Right lobe of liver (tissue), 6 donors: Measurements from ENCODE around the gene SNCG. TPM values are rescaled to one million over a fixed set of nuclear protein-coding genes. Genes with fewer than 3 reads are reported as not detected.
A peak's percentile ranks its signal among the peaks of the same experiment; 100 is the strongest.

Experiments
- ATAC-seq, 4 donors: fragments of 200-7000 bp; cut with Tn5 transposase; one replicate each; pipeline ENCODE4 v1.9.1; 2020; ENCODE audit warnings: mild to moderate bottlenecking in 4 of 4, moderate library complexity in 4 of 4
- DNase-seq, 3 donors: peaks; one replicate each; pipeline ENCODE4 v3.0.0-alpha.2; 2020
- H3K27ac ChIP-seq, 3 donors: fragments of 200-600 bp; one replicate each; pipeline ENCODE4 v1.8.0; 2022
- H3K27me3 ChIP-seq, 2 donors: fragments of 200-600 bp; one replicate each; pipeline ENCODE4 v1.8.0; 2022
- H3K36me3 ChIP-seq, 4 donors: fragments of 200-600 bp; sonication (generic) in 1 of 4; one replicate each; pipeline versions ENCODE4 v1.5.1 to v1.8.0; 2017 to 2022; ENCODE audit warnings: control low read depth in 1 of 4
- H3K4me1 ChIP-seq, 4 donors: fragments of 200-600 bp; sonication (generic) in 1 of 4; one replicate each; pipeline versions ENCODE4 v1.5.1 to v1.8.0; 2017 to 2022; ENCODE audit warnings: control low read depth in 1 of 4
- H3K4me3 ChIP-seq, 3 donors: fragments of 200-600 bp; one replicate each; pipeline ENCODE4 v1.8.0; 2022
- H3K9me3 ChIP-seq, 4 donors: fragments of 200-600 bp; sonication (generic) in 1 of 4; one replicate each; pipeline versions ENCODE4 v1.5.1 to v1.8.0; 2017 to 2022; ENCODE audit warnings: control low read depth in 1 of 4
- CTCF ChIP-seq, 4 donors: fragments of 200-600 bp in 3 of 4; fragments of 450-650 bp in 1 of 4; IDR thresholded peaks; one replicate each; pipeline versions ENCODE4 v1.5.1 to v1.8.0; 2016 to 2022; ENCODE audit warnings: antibody characterized with exemption in 4 of 4, mild to moderate bottlenecking in 2 of 4
- POLR2A ChIP-seq: fragments of 450-650 bp; IDR thresholded peaks from one replicate; pipeline ENCODE4 v1.6.1; 2017; ENCODE audit warnings: antibody characterized with exemption, mild to moderate bottlenecking
- WGBS: methylation state at CpG from one replicate; pipeline ENCODE4 v1.1.6; 2018; ENCODE audit warnings: low coverage, low lambda C conversion rate; ENCODE audit not compliant: insufficient coverage; ENCODE audit errors: missing lambda C conversion rate; 5-methylcytosine and 5-hydroxymethylcytosine counted together
- intact Hi-C, 2 donors: fragments of 100-400 bp; cut with DNase I; formaldehyde crosslinking; loops; one replicate each; pipeline versions ENCODE4 v1.11.2 to v1.14.1; 2022
- total RNA-seq, 6 experiments: library from RNA; depleted of rRNA in 2 of 6; stranded (reverse); fragments of >200 nt in 2 of 6; fragmentation: NEBNext Ultra II Directional in 3 of 6; extraction: Animal tissue kit (Norgen Biotek cat#: 25700) in 3 of 6; gene quantifications; one replicate each; pipeline versions ENCODE4 v1.1.0 to v1.2.4, GENCODE V29; 2016 to 2023
- donor health status: DM: no; HTN: yes; CAD: no.
- donor health status: DM: no; HTN: no; CAD: no.
- donor health status: DM: no; HTN: no; CAD: no.
- donor health status: DM: no; HTN: yes; CAD: no.
- donor health status: DM: no; HTN: yes; CAD: no.

Gene SNCG
- total RNA-seq, 6 experiments from 2014 or later = 1.1 to 21.2 (median 2.2) TPM

- Histone ChIP-seq H3K4me3 (no peak overlapping the region), H3K36me3 (no peaks in the 10 kb centered on the region), H3K4me1 (peaks cover 0 to 9% (median 4%) of the 10 kb centered on the region in 4 donors), H3K27me3 (no peaks in the 10 kb centered on the region), H3K27ac (peak overlapping the region in 1 of 3 donors; percentile 75), H3K9me3 (no peaks in the 10 kb centered on the region)
- WGBS = 42% methylated on average over 4 of the region's 15 CpGs
- intact Hi-C loops = no loop called here
- ATAC-seq (peak; percentile 52 to 78 (median 69)), DNase-seq (peak in 2 of 3 donors; percentile 61 to 75)
- TF ChIP-seq CTCF (IDR thresholded peaks at IDR 0.05) (no peak), POLR2A (no peak)
These were observed 4.4 kb upstream of the SNCG start for GRCh38 chr10:86953747-86954680.

GRCh38 chr10:86954681-86955500 is 3.5 kb upstream of the SNCG start:
- H3K27me3 ChIP-seq = no peaks in the 10 kb centered on the region
- peak overlapping the region in 2 of 3 donors; percentile 16 for H3K4me3 ChIP-seq
- intact Hi-C loops = no loop called here
- DNase-seq = peak in 1 of 3 donors; percentile 48
- no peak for TF ChIP-seq POLR2A
- no peak for TF ChIP-seq CTCF (IDR thresholded peaks at IDR 0.05)
- H3K4me1 ChIP-seq = peaks cover 0 to 9% (median 4%) of the 10 kb centered on the region in 4 donors
- H3K36me3 ChIP-seq = no peaks in the 10 kb centered on the region
- H3K9me3 ChIP-seq = no peaks in the 10 kb centered on the region
- H3K27ac ChIP-seq = peak overlapping the region in 2 of 3 donors; percentile 12 to 75
- 87% methylated on average over 3 of the region's 13 CpGs for WGBS
- ATAC-seq = no peak

- DNase-seq (peak in 2 of 3 donors; percentile 50 to 53), ATAC-seq (peak; percentile 5 to 21 (median 16))
- Histone ChIP-seq H3K27me3 (no peaks in the 10 kb centered on the region), H3K36me3 (no peaks in the 10 kb centered on the region), H3K4me3 (peak overlapping the region; percentile 16 to 24 (median 16)), H3K9me3 (no peaks in the 10 kb centered on the region), H3K27ac (peak overlapping the region in 2 of 3 donors; percentile 57 to 75), H3K4me1 (peaks cover 0 to 9% (median 4%) of the 10 kb centered on the region in 4 donors)
- TF ChIP-seq POLR2A (no peak), CTCF (IDR thresholded peaks at IDR 0.05) (no peak)
- WGBS = 68% methylated on average over 7 of the region's 16 CpGs
- intact Hi-C loops = no loop called here
These were observed 2.8 kb upstream of the SNCG start for GRCh38 chr10:86955501-86956194.

GRCh38 chr10:86956195-86956847 is 2.1 kb upstream of the SNCG start:
- H3K9me3 ChIP-seq = no peaks in the 10 kb centered on the region
- peak overlapping the region; percentile 16 to 24 (median 18) for H3K4me3 ChIP-seq
- peaks cover 0 to 9% (median 4%) of the 10 kb centered on the region in 4 donors for H3K4me1 ChIP-seq
- DNase-seq (peak in 1 of 3 donors; percentile 20), ATAC-seq (no peak)
- no peaks in the 10 kb centered on the region for H3K27me3 ChIP-seq
- H3K27ac ChIP-seq = peak overlapping the region; percentile 15 to 75 (median 57)
- no peak for TF ChIP-seq CTCF (IDR thresholded peaks at IDR 0.05)
- no peak for TF ChIP-seq POLR2A
- intact Hi-C loops = no loop called here
- WGBS = 80% methylated on average over 1 of the region's 7 CpGs
- no peaks in the 10 kb centered on the region for H3K36me3 ChIP-seq
